ENCODE measurements around the gene SUGP1. TPM values are rescaled to one million over a fixed set of nuclear protein-coding genes. Genes with fewer than 3 reads are reported as not detected.

The SUGP1 gene
- polyA plus RNA-seq, 1 experiment, result 34.1 TPM

DNA sequence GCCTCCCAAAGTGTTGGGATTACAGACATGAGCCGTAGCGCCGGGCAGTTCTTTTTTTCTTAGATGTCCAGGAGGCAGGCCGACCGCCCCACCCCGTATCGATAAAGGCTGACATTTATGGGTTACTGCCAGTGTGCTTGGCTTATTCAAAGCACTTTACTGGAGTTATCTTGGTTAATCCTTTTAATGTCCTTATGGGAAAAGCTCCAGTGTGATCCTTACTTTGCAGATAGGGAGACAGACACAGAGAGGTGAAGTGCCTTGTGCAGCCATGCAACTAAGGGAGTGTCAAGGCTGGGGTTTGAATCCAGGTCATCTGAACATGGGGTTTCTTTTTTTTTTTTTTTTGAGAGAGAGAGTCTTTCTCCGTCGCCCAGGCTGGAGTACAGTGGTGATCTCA lies 89.3 kb downstream of the SUGP1 start:
- no peak for DNase-seq (ENCODE audit: low read depth)
- POLR2A ChIA-PET, result no interaction called here
- CTCF ChIA-PET, result interaction anchor here (1.5 kb wide), 1 partner anchor 15 kb away, joined by 3 read pairs; no protein-coding TSS in a partner anchor
- TF ChIP-seq, protein P1, sequence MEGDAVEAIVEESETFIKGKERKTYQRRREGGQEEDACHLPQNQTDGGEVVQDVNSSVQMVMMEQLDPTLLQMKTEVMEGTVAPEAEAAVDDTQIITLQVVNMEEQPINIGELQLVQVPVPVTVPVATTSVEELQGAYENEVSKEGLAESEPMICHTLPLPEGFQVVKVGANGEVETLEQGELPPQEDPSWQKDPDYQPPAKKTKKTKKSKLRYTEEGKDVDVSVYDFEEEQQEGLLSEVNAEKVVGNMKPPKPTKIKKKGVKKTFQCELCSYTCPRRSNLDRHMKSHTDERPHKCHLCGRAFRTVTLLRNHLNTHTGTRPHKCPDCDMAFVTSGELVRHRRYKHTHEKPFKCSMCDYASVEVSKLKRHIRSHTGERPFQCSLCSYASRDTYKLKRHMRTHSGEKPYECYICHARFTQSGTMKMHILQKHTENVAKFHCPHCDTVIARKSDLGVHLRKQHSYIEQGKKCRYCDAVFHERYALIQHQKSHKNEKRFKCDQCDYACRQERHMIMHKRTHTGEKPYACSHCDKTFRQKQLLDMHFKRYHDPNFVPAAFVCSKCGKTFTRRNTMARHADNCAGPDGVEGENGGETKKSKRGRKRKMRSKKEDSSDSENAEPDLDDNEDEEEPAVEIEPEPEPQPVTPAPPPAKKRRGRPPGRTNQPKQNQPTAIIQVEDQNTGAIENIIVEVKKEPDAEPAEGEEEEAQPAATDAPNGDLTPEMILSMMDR (IDR thresholded peaks at IDR 0.05; ENCODE audit: insufficient read depth, low read depth, low read length), result no peak
- no peaks in the 10 kb centered on the region for H3K36me3 ChIP-seq (ENCODE audit: control insufficient read depth, insufficient read depth, low read length)
- peaks cover 3% of the 10 kb centered on the region; the same call in 1 of the 2 replicates for H3K27me3 ChIP-seq (ENCODE audit: control insufficient read depth, insufficient read depth, low read length)
- H3K4me3 ChIP-seq (ENCODE audit: low read depth, low read length), result no peak overlapping the region

DNA sequence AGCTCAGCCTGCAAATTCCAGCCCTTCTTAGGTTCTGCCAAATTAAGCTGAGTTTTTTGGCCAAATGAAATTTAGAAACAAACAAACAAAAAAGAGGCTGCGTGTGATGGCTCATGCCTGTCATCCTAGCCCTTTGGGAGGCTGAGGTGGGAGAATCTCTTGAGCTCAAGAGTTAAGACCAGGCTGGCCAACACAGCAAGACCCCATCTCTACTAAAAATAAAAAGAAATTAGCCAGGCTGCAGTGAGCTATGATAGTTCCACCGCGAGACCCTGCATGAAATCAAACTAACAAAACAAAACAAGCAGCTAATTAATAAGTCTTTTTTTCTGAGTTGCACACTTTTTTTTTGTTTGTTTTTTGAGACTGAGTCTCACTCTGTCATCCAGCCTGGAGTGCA lies 90.6 kb downstream of the SUGP1 start:
- no peak for DNase-seq (ENCODE audit: low read depth)
- TF ChIP-seq, protein P1 (IDR thresholded peaks at IDR 0.05; ENCODE audit: insufficient read depth, low read depth, low read length), result no peak
- Histone ChIP-seq H3K4me3 (ENCODE audit: low read depth, low read length) (no peak overlapping the region), H3K36me3 (ENCODE audit: control insufficient read depth, insufficient read depth, low read length) (no peaks in the 10 kb centered on the region), H3K27me3 (ENCODE audit: control insufficient read depth, insufficient read depth, low read length) (peaks cover 3% of the 10 kb centered on the region)
- ChIA-PET CTCF (interaction anchor here (0.7 to 0.9 kb wide), 2 partner anchors 10 to 12 kb away, joined by 3 to 4 read pairs; no protein-coding TSS in a partner anchor), POLR2A (interaction anchor here (1.0 kb wide), 1 partner anchor 27 kb away, joined by 3 read pairs; the partner anchor contains the start of gene NR2C2AP)

DNA sequence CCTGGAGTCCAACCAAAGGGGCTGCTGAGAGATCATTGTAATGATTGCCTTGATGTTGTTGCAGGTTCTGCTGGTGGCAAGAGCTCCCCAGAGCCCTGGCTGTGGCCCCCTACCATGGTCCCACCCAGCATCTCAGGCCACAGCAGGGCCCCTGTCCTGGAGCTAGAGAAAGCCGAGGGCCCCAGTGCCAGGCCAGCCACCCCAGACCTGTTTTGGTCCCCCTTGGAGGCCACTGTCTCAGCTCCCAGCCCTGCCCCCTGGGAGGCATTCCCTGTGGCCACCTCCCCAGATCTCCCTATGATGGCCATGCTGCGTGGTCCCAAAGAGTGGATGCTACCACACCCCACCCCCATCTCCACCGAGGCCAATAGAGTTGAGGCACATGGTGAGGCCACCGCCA lies 93.1 kb downstream of the SUGP1 start:
- Histone ChIP-seq H3K27me3 (ENCODE audit: control insufficient read depth, insufficient read depth, low read length) (peaks cover 8% of the 10 kb centered on the region), H3K36me3 (ENCODE audit: control insufficient read depth, insufficient read depth, low read length) (no peaks in the 10 kb centered on the region), H3K4me3 (ENCODE audit: low read depth, low read length) (no peak overlapping the region)
- DNase-seq (ENCODE audit: low read depth), result no peak
- POLR2A ChIA-PET, result no interaction called here
- CTCF ChIA-PET, result no interaction called here
- TF ChIP-seq, protein P1 (IDR thresholded peaks at IDR 0.05; ENCODE audit: insufficient read depth, low read depth, low read length), result no peak

DNA sequence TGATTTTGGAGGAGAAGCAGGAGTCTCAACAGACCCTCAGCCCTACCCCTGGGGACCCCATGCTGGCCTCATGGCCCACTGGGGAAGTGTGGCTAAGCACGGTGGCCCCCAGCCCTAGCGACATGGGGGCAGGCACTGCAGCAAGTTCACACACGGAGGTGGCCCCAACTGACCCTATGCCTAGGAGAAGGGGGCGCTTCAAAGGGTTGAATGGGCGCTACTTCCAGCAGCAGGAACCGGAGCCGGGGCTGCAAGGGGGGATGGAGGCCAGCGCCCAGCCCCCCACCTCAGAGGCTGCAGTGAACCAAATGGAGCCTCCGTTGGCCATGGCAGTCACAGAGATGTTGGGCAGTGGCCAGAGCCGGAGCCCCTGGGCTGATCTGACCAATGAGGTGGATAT lies 93.6 kb downstream of the SUGP1 start:
- Histone ChIP-seq H3K4me3 (ENCODE audit: low read depth, low read length) (no peak overlapping the region), H3K27me3 (ENCODE audit: control insufficient read depth, insufficient read depth, low read length) (peaks cover 8% of the 10 kb centered on the region), H3K36me3 (ENCODE audit: control insufficient read depth, insufficient read depth, low read length) (no peaks in the 10 kb centered on the region)
- DNase-seq (ENCODE audit: low read depth), result no peak
- POLR2A ChIA-PET, result no interaction called here
- TF ChIP-seq, protein P1 (IDR thresholded peaks at IDR 0.05; ENCODE audit: insufficient read depth, low read depth, low read length), result no peak
- CTCF ChIA-PET, result no interaction called here

DNA sequence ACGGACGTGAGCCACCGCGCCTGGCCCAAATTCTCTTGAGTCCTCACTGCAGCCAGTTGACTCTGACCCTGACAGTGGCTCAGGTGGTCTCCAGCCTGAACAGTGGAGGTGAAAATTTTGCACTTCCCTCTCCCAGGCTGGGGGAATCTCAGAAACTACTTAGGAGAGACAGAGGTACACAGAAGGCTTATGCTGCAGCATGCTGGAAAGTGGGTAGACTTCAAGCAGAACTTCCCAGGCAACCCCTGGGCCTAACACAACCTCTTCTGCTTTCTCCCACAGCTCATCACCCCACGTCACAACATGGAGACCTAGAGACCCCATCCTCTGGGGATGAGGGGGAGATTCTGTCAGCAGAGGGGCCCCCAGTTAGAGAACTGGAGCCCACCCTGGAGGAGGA lies 94.1 kb downstream of the SUGP1 start:
- H3K27me3 ChIP-seq (ENCODE audit: control insufficient read depth, insufficient read depth, low read length), result peaks cover 8% of the 10 kb centered on the region
- H3K4me3 ChIP-seq (ENCODE audit: low read depth, low read length), result no peak overlapping the region
- POLR2A ChIA-PET, result no interaction called here
- no peaks in the 10 kb centered on the region for H3K36me3 ChIP-seq (ENCODE audit: control insufficient read depth, insufficient read depth, low read length)
- TF ChIP-seq, protein P1 (IDR thresholded peaks at IDR 0.05; ENCODE audit: insufficient read depth, low read depth, low read length), result no peak
- CTCF ChIA-PET, result interaction anchor here (1.9 to 2.6 kb wide), 2 partner anchors 8 to 11 kb away, joined by 12 to 14 read pairs; no protein-coding TSS in a partner anchor
- DNase-seq (ENCODE audit: low read depth), result no peak

Small RNAs within 50 kb of the gene (small RNA-seq; reads per million reads assigned to genes)
- gene RNU6-1028P (ENCODE audit: insufficient read length, low read depth, low replicate concordance), result not detected

Other genes starting within 250 kb of the SUGP1 start
- gene TMEM161A, start 182.0 kb downstream of the SUGP1 start, polyA plus RNA-seq (2011; rRNA removed), result 23.6 and 40.1 TPM in 2 replicates
- 0.10 and 0.39 TPM in 2 replicates for gene MEF2B, start 150.2 kb downstream of the SUGP1 start, polyA plus RNA-seq (2011; rRNA removed)
- 23.2 and 27.5 TPM in 2 replicates for gene BORCS8, start 128.4 kb downstream of the SUGP1 start, polyA plus RNA-seq (2011; rRNA removed)
- gene RFXANK, start 128.3 kb downstream of the SUGP1 start, polyA plus RNA-seq (2011; rRNA removed), result 61.6 and 72.5 TPM in 2 replicates
- 10.0 and 12.1 TPM in 2 replicates for gene NR2C2AP, start 117.1 kb downstream of the SUGP1 start, polyA plus RNA-seq (2011; rRNA removed)
- gene NCAN, start 108.6 kb downstream of the SUGP1 start, polyA plus RNA-seq (2011; rRNA removed), result not detected in 2 replicates
- 3.1 and 5.6 TPM in 2 replicates for gene TM6SF2, start 47.2 kb downstream of the SUGP1 start, polyA plus RNA-seq (2011; rRNA removed)
- 16.0 and 25.9 TPM in 2 replicates for gene MAU2, start 320 bp upstream of the SUGP1 start, polyA plus RNA-seq (2011; rRNA removed)
- gene GATAD2A, start 85.2 kb upstream of the SUGP1 start, polyA plus RNA-seq (2011; rRNA removed), result 18.2 and 24.2 TPM in 2 replicates
- 0.98 and 1.7 TPM in 2 replicates for gene TSSK6, start 195.0 kb upstream of the SUGP1 start, polyA plus RNA-seq (2011; rRNA removed)
- gene NDUFA13, start 195.7 kb upstream of the SUGP1 start, polyA plus RNA-seq (2011; rRNA removed), result 495 and 597 TPM in 2 replicates
- 0.94 and 1.1 TPM in 2 replicates for gene YJEFN3, start 208.4 kb upstream of the SUGP1 start, polyA plus RNA-seq (2011; rRNA removed)
- 0.39 and 0.77 TPM in 2 replicates for gene CILP2, start 217.8 kb upstream of the SUGP1 start, polyA plus RNA-seq (2011; rRNA removed)